OCI-LY7 (cell line): Measurements from ENCODE around the gene DNAH3. TPM values are rescaled to one million over a fixed set of nuclear protein-coding genes. Genes with fewer than 3 reads are reported as not detected.

Experiments used
- BruUV-seq: library from RNA; stranded (reverse); fragments of 400-500 nt; replicated peaks from 2 replicates; lab custom pipeline; 2021; lab: Mats Ljungman, UMichigan
- CTCF ChIA-PET: fragments of 300-600 bp; sonication (Branson Sonifier 250); formaldehyde crosslinking; loops from one replicate; lab custom pipeline; 2022; ENCODE audit warnings: antibody characterized with exemption; ENCODE audit not compliant: unreplicated experiment; lab: Charles Lee
- POLR2A ChIA-PET: fragments of 300-600 bp; sonication (Branson Sonifier 250); formaldehyde crosslinking; loops from one replicate; lab custom pipeline; 2022; ENCODE audit warnings: antibody characterized with exemption; lab: Charles Lee
- DNase-seq: peaks from one replicate; pipeline ENCODE4 v3.0.0-alpha.2; 2015; ENCODE audit warnings: low spot score
- H2AFZ ChIP-seq: fragments of 200-600 bp; sonication (generic), shearing (Covaris generic); 2 replicates; pipeline ENCODE4 v1.6.1; 2014; ENCODE audit warnings: mild to moderate bottlenecking, antibody characterized with exemption, low read length, moderate library complexity
- H3K27ac ChIP-seq: fragments of 200-600 bp; sonication (generic); 2 replicates; pipeline ENCODE4 v1.5.1; 2014; ENCODE audit warnings: mixed run types, low read depth, mild to moderate bottlenecking, moderate library complexity, low read length, inconsistent platforms; ENCODE audit not compliant: poor library complexity, severe bottlenecking
- H3K36me3 ChIP-seq: fragments of 200-600 bp; sonication (generic); 2 replicates; pipeline ENCODE4 v1.6.1; 2014; ENCODE audit warnings: mild to moderate bottlenecking, antibody characterized with exemption, low read length, moderate library complexity, mixed read lengths; ENCODE audit not compliant: insufficient read depth
- H3K4me1 ChIP-seq: fragments of 200-600 bp; sonication (generic); 2 replicates; pipeline ENCODE4 v1.5.1; 2014; ENCODE audit warnings: mild to moderate bottlenecking, low read length; ENCODE audit not compliant: insufficient read depth, poor library complexity, severe bottlenecking
- H3K4me2 ChIP-seq: fragments of 200-600 bp; sonication (generic); 2 replicates; pipeline ENCODE4 v1.6.1; 2014; ENCODE audit warnings: mild to moderate bottlenecking, low read length
- H3K4me3 ChIP-seq: fragments of 200-600 bp; sonication (generic); 2 replicates; pipeline ENCODE4 v1.5.1; 2014; ENCODE audit warnings: mild to moderate bottlenecking, low read depth, low read length; ENCODE audit not compliant: poor library complexity, severe bottlenecking
- H3K79me2 ChIP-seq: fragments of 200-600 bp; sonication (generic); 2 replicates; pipeline ENCODE4 v1.6.1; 2016; ENCODE audit warnings: low read depth, mild to moderate bottlenecking, low read length, moderate library complexity, mixed read lengths; ENCODE audit not compliant: insufficient read depth
- H3K9me2 ChIP-seq: fragments of 200-600 bp; sonication (generic); 2 replicates; pipeline ENCODE4 v1.6.1; 2016; ENCODE audit warnings: mild to moderate bottlenecking, low read length, mixed read lengths; ENCODE audit not compliant: insufficient read depth
- H3K9me3 ChIP-seq: fragments of 200-600 bp; sonication (generic); 2 replicates; pipeline ENCODE4 v1.6.1; 2014; ENCODE audit warnings: mild to moderate bottlenecking, mixed run types, low read length, mixed read lengths
- H4K20me1 ChIP-seq: fragments of 200-600 bp; sonication (generic); 2 replicates; pipeline ENCODE4 v1.6.1; 2014; ENCODE audit warnings: mild to moderate bottlenecking, antibody characterized with exemption, low read length, moderate library complexity, mixed read lengths; ENCODE audit not compliant: insufficient read depth
- CTCF ChIP-seq: fragments of 200-600 bp; sonication (generic); conservative IDR thresholded peaks from 2 replicates; pipeline ENCODE4 v1.5.1; 2014; ENCODE audit warnings: mild to moderate bottlenecking, antibody characterized with exemption, low read length, moderate library complexity, mixed read lengths
- EZH2phosphoT487 ChIP-seq: fragments of 200-600 bp; sonication (generic); IDR thresholded peaks from 2 replicates; pipeline ENCODE4 v1.6.1; 2018; ENCODE audit warnings: low read depth, borderline replicate concordance, mild to moderate bottlenecking, mixed run types, antibody characterized with exemption, low read length, moderate library complexity, mixed read lengths
- intact Hi-C: fragments of 100-400 bp; cut with micrococcal nuclease; formaldehyde crosslinking; loops from one replicate; pipeline ENCODE4 v1.10.0; 2022; ENCODE audit not compliant: unreplicated experiment
- total RNA-seq, 2 experiments: library from RNA; depleted of rRNA in 1 of 2; stranded (reverse); fragments of >200 nt in 1 of 2; shearing (Covaris generic) in 1 of 2; gene quantifications; 2 replicates each; pipeline ENCODE4 v1.2.3, GENCODE V29; 2014 to 2022

The DNAH3 gene
- total RNA-seq, 2 experiments from 2014 or later, result not detected

DNA sequence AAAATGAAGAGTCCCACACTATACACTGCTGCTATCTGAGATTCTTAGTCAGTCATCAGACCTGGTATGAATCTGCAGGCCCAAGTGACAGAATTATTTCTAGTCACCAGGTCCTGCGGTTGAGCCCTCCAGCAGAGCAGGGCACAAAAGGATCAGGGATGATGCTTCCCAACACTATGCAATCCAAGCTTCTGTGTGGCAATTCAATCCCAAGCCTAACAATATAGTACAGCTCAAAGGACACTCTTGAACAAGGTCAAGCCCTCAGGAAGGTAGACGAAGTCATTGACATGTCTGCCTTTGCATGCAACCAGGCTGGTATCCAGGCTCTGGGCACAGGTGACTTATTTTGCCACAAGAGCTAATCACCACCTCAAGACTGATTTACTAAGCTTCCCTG, 256.3 kb downstream of the DNAH3 start:
- ChIA-PET CTCF (no interaction called here), POLR2A (interaction anchor here (0.5 kb wide), 1 partner anchor 48 kb away, joined by 4 read pairs; no protein-coding TSS in a partner anchor)
- no TSS peak for BruUV-seq
- no peaks in the 10 kb centered on the region for H4K20me1 ChIP-seq
- H3K4me1 ChIP-seq, result peaks cover 13% of the 10 kb centered on the region
- no peak overlapping the region for H3K27ac ChIP-seq
- TF ChIP-seq CTCF (no peak), EZH2phosphoT487 (no peak)
- peaks cover 10% of the 10 kb centered on the region; the same call in 1 of the 2 replicates for H3K79me2 ChIP-seq
- no peak for DNase-seq
- intact Hi-C loops, result no loop called here
- no peak overlapping the region for H3K4me3 ChIP-seq
- H3K4me2 ChIP-seq, result no peak overlapping the region
- H3K9me2 ChIP-seq, result no peaks in the 10 kb centered on the region
- H3K9me3 ChIP-seq, result no peaks in the 10 kb centered on the region
- H2AFZ ChIP-seq, result no peak overlapping the region
- H3K36me3 ChIP-seq, result peaks cover 29% of the 10 kb centered on the region

DNA sequence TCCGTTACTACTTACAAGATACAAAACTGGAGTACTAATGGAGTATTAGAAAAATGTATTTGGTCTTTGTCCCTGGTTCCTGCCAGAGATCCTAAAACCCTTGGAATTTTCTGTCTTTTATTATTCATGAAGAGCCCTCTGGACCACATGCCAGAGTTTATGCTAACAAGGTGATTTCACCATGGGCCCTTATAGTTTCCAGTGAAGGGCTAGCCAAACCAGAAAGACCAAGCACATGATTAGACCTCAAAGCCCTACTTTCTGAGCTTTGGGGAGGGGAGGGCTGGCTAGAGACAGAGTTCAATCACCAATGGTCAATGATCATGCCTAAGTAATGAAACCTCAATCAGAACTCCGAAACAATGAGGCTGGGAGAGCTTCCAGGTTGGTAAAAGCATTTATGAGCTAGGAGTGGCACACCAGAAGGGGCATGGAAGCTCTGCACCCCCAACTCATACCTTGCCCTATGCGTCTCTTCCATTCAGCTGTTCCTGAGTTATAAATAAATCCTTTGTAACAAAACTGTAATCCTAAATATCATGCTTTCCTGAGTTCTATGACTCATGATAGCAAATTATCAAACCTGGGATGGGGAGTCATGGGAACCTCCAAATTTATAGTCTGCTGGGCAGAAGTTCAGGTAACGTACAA, 260.9 kb downstream of the DNAH3 start:
- CTCF ChIA-PET, result no interaction called here

More for the DNA sequence above, 260.9 kb downstream of the DNAH3 start:
- Histone ChIP-seq H3K4me3 (no peak overlapping the region), H3K36me3 (peaks cover 10% of the 10 kb centered on the region; the same call in 1 of the 2 replicates), H3K79me2 (no peaks in the 10 kb centered on the region), H3K4me1 (no peaks in the 10 kb centered on the region), H4K20me1 (no peaks in the 10 kb centered on the region), H3K27ac (no peak overlapping the region), H2AFZ (no peak overlapping the region), H3K9me3 (no peaks in the 10 kb centered on the region), H3K9me2 (no peaks in the 10 kb centered on the region), H3K4me2 (no peak overlapping the region)
- BruUV-seq, result no TSS peak
- TF ChIP-seq CTCF (no peak), EZH2phosphoT487 (no peak)
- POLR2A ChIA-PET, result no interaction called here
- no peak for DNase-seq
- intact Hi-C loops, result no loop called here
